Measurements from ENCODE around the gene CXCR3. TPM values are rescaled to one million over a fixed set of nuclear protein-coding genes. Genes with fewer than 3 reads are reported as not detected.
"Not testable (repeated sequence)": the region's sequence is repeated elsewhere in the genome, so short reads cannot be mapped to it uniquely, and the experiment has no call there.

Gene CXCR3
- total RNA-seq, 2 experiments from 2014 or later = 58.5 to 58.6 TPM

DNA sequence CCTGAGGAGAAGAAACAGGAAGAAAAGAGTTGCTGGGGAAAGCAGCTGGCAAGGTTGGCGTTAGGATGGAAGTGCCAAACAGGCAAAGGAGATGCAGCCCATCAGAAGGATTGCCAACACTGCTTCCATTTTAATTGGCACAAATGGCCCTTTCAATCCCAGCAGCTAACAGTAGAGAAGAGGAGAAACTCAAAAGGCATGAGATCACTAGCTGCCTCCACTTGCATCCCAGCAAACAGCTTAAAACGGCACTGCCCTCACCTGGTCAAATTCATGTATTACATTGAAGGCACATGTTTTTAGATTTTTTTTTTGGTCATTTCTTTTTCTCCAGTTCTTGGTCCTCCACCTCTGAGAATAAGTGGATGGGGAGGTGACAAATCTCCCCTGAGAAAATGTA is 34.1 kb upstream of the CXCR3 start:
- peak; percentile 46 for DNase-seq
- peaks cover 3% of the 10 kb centered on the region for H3K27me3 Mint-ChIP-seq

DNA sequence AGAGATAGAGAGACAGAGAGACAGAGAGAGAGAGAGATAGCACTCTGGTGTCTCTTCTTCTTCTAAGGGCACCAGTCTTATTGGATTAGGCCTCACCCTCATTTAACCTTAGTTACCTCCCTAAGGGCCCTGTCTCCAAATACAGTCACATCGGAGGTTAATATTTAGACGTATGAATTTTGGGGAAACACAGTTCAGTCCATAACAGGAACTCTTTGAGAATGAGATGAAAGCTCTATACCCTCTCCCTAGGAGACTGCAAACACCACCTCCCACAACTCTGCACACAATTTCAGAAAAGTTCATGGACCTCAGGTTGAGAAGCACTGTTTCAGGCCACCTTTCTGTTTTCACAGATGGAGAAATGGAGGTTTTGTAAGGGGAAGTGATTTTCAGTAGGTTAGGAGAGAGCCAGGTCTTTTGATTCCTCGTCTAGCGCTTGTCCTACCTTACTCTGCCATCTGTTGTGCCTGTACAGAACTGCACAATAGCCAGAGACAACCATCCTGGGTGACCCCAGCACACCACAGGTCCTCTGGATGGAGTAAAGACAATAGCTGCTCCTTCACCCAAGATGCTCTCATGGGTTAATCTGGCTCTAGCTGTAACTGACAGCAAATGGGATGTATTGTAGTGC is 32.1 kb upstream of the CXCR3 start:
- Mint-ChIP-seq H3K36me3 (peaks cover 2% of the 10 kb centered on the region), H3K9me3 (no peaks in the 10 kb centered on the region), H3K4me3 (no peak overlapping the region), H3K27me3 (no peaks in the 10 kb centered on the region), H3K27ac (no peak overlapping the region), H3K4me1 (peaks cover 19% of the 10 kb centered on the region)
- DNase-seq = peak; percentile 22

More for the DNA sequence above, 34.1 kb upstream of the CXCR3 start:
- Mint-ChIP-seq H3K36me3 (peaks cover 2% of the 10 kb centered on the region), H3K4me3 (no peak overlapping the region), H3K27ac (no peak overlapping the region), H3K9me3 (peaks cover 1% of the 10 kb centered on the region), H3K4me1 (peaks cover 26% of the 10 kb centered on the region)

DNA sequence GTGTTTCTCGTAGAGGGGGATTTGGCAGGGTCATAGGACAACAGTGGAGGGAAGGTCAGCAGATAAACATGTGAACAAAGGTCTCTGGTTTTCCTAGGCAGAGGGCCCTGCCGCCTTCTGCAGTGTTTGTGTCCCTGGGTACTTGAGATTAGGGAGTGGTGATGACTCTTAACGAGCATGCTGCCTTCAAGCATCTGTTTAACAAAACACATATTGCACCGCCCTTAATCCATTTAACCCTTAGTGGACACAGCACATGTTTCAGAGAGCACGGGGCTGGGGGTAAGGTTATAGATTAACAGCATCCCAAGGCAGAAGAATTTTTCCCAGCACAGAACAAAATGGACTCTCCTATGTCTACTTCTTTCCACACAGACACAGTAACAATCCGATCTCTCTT is 26.1 kb upstream of the CXCR3 start:
- H3K36me3 Mint-ChIP-seq, H3K4me1 Mint-ChIP-seq, H3K27ac Mint-ChIP-seq, H3K27me3 Mint-ChIP-seq, H3K4me3 Mint-ChIP-seq, H3K9me3 Mint-ChIP-seq, DNase-seq: not testable (repeated sequence)

DNA sequence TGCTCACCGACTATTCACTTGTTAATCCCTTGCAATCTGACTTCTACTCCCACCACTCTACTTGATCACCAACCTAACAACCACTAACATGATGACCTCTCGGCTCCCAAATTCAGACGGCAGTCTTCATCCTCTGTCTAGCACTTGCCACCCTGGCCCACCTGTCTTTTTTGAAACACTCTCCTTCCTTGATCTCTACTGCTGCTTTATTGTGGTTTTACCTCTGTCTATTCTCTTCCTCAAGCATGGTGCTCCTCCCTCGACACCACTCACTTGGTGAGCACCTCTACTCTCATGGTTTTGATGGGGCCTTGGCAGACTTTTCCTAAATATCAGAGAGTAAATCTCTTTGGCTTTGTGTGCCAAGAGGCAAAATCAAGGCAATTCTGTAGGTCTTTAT is 21.7 kb upstream of the CXCR3 start:
- peaks cover 13% of the 10 kb centered on the region for H3K4me1 Mint-ChIP-seq
- H3K27me3 Mint-ChIP-seq = no peaks in the 10 kb centered on the region
- no peaks in the 10 kb centered on the region for H3K9me3 Mint-ChIP-seq
- DNase-seq = no peak
- no peak overlapping the region for H3K4me3 Mint-ChIP-seq
- H3K36me3 Mint-ChIP-seq = no peaks in the 10 kb centered on the region
- H3K27ac Mint-ChIP-seq = no peak overlapping the region

DNA sequence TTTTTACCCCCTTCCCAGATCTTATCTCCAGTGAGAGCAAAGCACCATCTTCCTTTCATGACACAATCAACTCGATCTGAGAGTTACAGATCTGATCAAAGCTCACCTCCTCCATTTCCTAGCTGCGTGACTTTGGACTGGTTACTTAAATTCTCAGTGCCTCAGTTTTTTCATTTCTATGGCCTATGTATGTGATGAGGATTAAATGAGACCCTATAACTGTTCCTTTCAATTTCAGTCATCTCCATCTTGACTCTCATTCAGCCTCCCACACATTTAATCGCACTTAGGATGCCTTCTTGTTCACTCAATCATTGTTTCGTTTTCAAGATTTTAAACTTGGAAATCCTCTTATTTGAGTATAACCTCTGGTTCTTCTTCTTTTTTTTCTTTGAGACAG is 20.1 kb upstream of the CXCR3 start:
- H3K36me3 Mint-ChIP-seq = no peaks in the 10 kb centered on the region
- no peak overlapping the region for H3K4me3 Mint-ChIP-seq
- H3K9me3 Mint-ChIP-seq = no peaks in the 10 kb centered on the region
- no peaks in the 10 kb centered on the region for H3K27me3 Mint-ChIP-seq
- no peak for DNase-seq
- peaks cover 19% of the 10 kb centered on the region for H3K4me1 Mint-ChIP-seq
- no peak overlapping the region for H3K27ac Mint-ChIP-seq

DNA sequence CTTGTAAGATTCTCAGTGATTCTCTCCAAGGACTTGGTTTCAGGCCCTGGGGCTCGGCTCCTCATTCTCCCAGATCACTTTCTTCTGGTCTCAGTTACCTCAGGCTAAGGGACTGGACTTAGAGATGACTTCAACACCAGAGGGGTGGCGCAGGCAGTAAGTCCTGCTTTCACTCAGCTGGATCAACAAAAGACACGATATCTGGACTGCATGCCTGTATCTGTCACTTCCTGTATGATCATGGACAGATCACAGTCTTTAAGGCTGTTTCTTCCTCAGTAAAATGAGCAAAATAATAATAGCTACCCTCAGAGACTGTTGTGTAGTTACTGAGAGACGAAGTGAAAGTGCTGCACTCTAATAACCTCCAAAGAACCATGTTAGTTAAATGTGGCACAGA is 19.5 kb upstream of the CXCR3 start:
- no peaks in the 10 kb centered on the region for H3K36me3 Mint-ChIP-seq
- no peaks in the 10 kb centered on the region for H3K9me3 Mint-ChIP-seq
- no peak for DNase-seq
- no peaks in the 10 kb centered on the region for H3K27me3 Mint-ChIP-seq
- no peak overlapping the region for H3K27ac Mint-ChIP-seq
- no peak overlapping the region for H3K4me3 Mint-ChIP-seq
- H3K4me1 Mint-ChIP-seq = peaks cover 24% of the 10 kb centered on the region

DNA sequence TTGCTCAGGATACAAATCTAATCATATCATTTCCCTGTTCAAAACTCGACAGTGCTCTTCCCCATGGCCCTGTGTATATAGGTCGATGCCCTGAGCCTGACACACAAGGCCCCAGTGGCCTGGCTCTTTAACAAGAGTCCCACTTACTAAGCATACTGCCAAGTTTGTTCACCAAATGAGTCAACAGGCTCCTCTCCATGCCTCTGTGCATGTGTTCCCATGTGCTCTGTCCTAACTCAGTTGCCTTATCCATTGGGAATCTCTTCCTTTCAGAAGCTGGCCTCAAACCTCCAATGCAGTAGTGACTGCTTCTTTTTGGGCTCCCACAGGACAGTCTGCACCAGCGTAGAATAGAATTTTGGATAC is 18.9 kb upstream of the CXCR3 start:
- Mint-ChIP-seq H3K4me1 (peaks cover 26% of the 10 kb centered on the region), H3K9me3 (no peaks in the 10 kb centered on the region), H3K27me3 (no peaks in the 10 kb centered on the region), H3K27ac (no peak overlapping the region), H3K4me3 (peak overlapping the region; percentile 22), H3K36me3 (no peaks in the 10 kb centered on the region)
- DNase-seq = no peak

DNA sequence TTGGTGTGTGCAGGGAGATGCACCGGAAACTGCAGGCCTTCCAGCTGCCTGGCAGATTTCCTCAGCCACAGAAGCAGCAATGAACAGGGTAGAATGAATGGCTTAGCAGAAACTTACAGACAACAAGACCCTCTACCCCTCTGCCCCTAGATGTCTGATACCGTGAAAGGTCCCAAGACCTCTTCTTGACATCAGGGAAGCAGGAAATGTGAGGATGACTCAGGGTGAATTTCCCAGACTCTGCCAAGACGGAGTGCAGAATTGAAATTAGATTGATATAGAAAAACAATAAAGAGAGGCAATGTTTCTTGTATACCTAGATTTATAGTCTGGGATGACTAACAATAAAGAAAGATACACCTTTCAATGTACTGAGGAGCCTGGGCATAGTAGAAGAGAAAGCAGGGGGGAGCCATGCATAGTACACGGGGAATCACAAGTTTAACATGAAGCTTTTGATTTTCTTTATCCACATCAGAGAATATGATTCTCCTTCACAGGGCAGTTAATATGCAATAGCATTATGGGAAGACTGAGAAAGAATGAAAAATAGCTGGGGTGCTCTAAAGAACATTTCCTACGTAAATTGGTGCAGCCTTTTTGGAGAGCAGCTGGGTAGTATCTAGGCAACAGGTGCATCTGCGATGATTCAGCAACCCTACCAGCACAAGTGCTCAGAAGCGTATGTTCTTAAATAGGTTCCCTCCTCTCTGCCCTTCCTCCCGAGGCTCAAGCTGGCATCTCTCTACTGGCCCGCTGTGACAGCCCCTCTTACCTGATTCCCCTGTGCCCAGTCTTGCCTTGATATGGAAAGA is 18.3 kb upstream of the CXCR3 start:
- H3K27ac Mint-ChIP-seq = no peak overlapping the region
- no peak for DNase-seq
- peak overlapping the region; percentile 22 for H3K4me3 Mint-ChIP-seq
- H3K4me1 Mint-ChIP-seq = peaks cover 26% of the 10 kb centered on the region
- H3K36me3 Mint-ChIP-seq = no peaks in the 10 kb centered on the region
- H3K9me3 Mint-ChIP-seq = no peaks in the 10 kb centered on the region
- no peaks in the 10 kb centered on the region for H3K27me3 Mint-ChIP-seq

DNA sequence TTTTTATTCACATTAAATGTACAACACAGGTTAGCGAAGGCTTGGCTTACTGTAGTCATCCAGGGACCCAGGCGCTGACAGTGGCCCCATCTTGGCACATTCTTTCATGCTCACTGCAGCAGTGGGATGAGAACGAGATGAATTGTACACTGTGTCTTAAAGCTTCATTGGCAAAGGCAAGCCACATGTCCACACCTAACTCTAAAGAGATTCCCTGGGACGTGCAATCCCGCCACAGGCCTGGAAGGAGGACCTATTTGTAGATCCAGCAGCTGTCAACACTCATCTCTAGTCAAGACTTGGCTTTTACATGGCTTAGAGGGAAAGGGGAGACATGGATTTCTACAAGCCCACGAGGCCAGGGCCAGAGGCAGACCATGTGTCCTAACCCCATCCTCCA is 16.1 kb upstream of the CXCR3 start:
- Mint-ChIP-seq H3K27ac (no peak overlapping the region), H3K27me3 (no peaks in the 10 kb centered on the region), H3K4me1 (peaks cover 30% of the 10 kb centered on the region), H3K9me3 (no peaks in the 10 kb centered on the region), H3K4me3 (no peak overlapping the region), H3K36me3 (no peaks in the 10 kb centered on the region)
- DNase-seq = no peak

DNA sequence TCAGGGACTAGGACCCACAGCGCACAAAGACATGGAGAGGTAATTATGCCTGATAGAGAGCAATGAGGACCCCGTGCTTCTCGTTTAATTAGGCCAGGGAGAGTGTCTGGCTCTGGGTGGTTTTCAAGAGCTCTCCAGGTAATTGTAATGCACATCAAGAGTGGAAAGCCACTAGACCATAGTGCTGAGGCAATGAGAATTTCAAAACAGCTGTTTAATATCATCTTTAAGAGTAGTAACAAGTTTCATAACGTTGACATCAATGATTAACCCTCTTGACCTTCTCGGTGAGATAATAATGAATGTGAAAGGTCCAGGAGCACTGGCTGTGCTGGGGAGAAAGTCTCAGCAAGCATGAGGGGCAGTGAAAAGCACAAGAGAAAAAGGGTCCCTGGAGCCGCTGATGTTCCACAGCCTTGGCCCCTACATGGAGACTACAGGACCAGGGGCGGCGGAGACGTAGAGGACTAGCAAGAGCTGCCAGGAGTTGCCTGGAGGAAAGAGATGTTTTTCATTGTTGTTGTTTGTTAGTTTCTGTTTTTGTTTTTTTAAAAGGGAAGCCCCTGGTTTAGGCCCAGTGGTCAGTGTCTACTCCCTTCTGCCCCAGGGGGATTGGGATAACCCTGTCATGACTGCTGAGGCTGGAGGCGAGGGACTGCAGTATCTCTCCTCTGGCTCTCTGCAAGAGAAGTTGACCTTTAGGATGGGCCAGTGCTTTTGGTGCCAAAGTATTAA is 14.8 kb upstream of the CXCR3 start:
- DNase-seq = no peak
- no peak overlapping the region for H3K4me3 Mint-ChIP-seq
- no peak overlapping the region for H3K27ac Mint-ChIP-seq
- no peaks in the 10 kb centered on the region for H3K9me3 Mint-ChIP-seq
- H3K27me3 Mint-ChIP-seq = no peaks in the 10 kb centered on the region
- H3K4me1 Mint-ChIP-seq = peaks cover 32% of the 10 kb centered on the region
- H3K36me3 Mint-ChIP-seq = no peaks in the 10 kb centered on the region

DNA sequence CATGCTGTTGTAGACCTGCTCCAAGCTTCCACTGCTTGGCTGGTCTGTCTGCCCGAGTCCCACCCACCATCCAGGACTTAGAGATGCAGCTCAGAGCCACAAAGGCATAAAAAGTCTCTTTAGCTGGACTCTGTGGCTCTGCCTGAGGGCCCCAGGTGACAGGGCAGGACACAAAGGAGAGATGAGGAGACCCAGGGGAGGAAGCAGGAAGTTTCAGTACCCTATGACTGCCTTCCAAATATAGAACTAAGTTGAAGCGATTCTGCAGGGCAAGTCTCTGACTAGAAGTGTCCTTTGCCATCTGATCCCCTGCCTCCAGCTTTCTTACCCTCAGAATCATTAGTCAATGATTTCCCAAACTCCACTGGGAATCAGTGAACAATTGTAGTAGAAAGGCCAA is 11.2 kb upstream of the CXCR3 start:
- peaks cover 18% of the 10 kb centered on the region for H3K4me1 Mint-ChIP-seq
- no peak for DNase-seq
- H3K27ac Mint-ChIP-seq = no peak overlapping the region
- no peaks in the 10 kb centered on the region for H3K27me3 Mint-ChIP-seq
- no peaks in the 10 kb centered on the region for H3K36me3 Mint-ChIP-seq
- H3K4me3 Mint-ChIP-seq = no peak overlapping the region
- no peaks in the 10 kb centered on the region for H3K9me3 Mint-ChIP-seq

DNA sequence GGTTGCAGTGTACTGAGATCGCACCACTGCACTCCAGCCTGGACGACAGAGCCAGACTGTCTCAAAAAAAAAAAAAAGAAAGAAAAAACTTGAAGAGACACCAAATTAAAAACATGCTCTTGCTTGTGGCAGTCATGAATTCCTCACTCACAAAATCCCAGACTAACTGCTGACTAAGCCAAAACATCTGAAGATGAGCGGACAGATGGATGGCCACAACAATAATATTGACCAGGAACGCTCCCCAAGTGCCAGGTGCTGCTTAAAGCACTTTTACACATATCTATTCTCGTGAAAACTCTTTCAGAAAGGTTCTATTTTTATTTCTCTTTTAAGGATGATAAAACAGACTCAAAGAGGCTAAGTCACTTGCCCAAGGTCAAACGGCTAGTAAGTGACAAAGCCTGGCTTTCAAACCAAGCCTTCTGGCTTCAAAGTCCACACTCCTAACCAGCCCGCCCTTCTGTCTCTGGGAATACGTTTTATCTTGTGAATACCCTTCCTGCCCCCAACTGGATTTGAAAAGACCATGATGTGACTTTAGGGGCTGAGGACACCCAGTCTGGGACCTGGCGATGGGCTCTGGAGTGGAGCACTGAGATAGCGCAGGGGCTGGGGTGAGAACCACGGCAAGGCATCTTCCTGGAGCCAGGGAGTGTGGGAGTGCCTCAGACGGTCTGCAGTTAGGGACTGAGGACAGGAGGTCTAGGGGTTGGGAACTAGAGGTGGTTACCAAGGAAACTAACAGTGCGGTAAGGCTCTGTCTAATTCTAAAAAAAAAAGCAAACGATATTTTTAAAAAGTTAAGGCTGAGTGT is 9.5 kb upstream of the CXCR3 start:
- no peak overlapping the region for H3K4me3 Mint-ChIP-seq
- no peak for DNase-seq
- H3K4me1 Mint-ChIP-seq = peaks cover 22% of the 10 kb centered on the region
- no peaks in the 10 kb centered on the region for H3K36me3 Mint-ChIP-seq
- no peaks in the 10 kb centered on the region for H3K27me3 Mint-ChIP-seq
- no peak overlapping the region for H3K27ac Mint-ChIP-seq
- no peaks in the 10 kb centered on the region for H3K9me3 Mint-ChIP-seq

DNA sequence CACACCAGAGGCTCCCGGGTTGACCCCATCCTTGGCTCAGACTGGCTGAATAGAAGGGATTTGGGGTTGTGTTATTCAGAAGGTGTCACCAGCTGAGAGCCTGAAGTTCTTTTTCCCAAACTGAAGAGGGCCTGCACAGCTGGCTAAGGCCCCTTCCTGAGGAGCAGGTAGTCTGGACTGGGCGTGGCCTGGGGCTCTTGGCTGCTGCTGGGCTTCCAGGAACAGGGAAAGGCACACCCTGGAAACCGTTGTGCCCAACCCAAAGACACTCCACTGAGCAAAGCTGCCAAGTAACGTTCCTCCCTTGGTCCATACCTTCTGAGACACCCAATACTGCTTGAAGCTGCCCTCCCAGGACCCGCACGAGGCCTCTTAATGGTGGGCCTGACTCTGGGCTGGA is 8.3 kb upstream of the CXCR3 start:
- DNase-seq = no peak
- H3K36me3 Mint-ChIP-seq = no peaks in the 10 kb centered on the region
- H3K9me3 Mint-ChIP-seq = no peaks in the 10 kb centered on the region
- H3K4me1 Mint-ChIP-seq = peaks cover 32% of the 10 kb centered on the region
- no peaks in the 10 kb centered on the region for H3K27me3 Mint-ChIP-seq
- no peak overlapping the region for H3K4me3 Mint-ChIP-seq
- no peak overlapping the region for H3K27ac Mint-ChIP-seq

DNA sequence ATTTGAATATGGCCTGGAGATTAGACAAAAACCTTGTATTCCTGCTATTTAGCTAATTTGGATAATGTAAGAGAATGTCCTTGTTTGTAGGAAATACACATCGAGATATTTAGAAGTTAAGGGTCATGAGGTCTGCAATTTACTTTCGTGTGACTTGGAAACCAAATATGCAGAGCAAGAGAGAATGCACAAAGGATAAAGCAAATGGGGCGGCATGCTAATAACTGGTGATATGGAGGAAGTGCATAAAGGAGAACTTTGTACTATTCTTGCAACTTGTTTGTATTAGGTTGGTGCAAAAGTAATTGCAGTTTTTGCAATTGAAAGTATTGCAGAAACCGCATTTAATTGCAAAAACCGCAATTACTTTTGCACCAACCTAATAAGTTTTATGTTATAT is 7.2 kb upstream of the CXCR3 start:
- Mint-ChIP-seq H3K9me3 (peaks cover 2% of the 10 kb centered on the region), H3K27ac (no peak overlapping the region), H3K36me3 (peaks cover 2% of the 10 kb centered on the region), H3K27me3 (no peaks in the 10 kb centered on the region), H3K4me3 (no peak overlapping the region), H3K4me1 (peaks cover 38% of the 10 kb centered on the region)
- no peak for DNase-seq

DNA sequence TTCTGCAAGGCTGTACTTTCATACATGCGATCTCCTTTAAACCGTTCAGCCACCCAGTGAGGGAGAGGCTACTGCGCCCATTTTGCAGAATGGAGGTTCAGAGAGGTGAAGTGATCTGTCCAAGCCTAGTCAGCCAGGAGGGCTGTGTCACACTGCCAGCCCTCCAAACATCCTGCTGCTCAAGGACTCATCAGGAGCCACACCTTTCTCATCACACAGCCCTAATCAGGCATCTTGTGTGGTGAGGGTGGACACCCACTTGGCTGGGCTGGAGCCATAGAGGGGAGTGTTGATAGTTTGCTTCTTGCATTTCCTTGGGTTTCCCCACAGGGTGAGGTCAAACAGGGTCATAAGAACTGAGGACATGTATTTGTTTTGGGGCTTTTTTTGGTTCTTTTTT is 5.4 kb upstream of the CXCR3 start:
- Mint-ChIP-seq H3K4me3 (peak overlapping the region; percentile 70), H3K27ac (peak overlapping the region; percentile 96), H3K4me1 (peaks cover 46% of the 10 kb centered on the region), H3K9me3 (peaks cover 4% of the 10 kb centered on the region), H3K27me3 (no peaks in the 10 kb centered on the region), H3K36me3 (peaks cover 7% of the 10 kb centered on the region)
- no peak for DNase-seq
